Right ventricle myocardium superior (tissue), 1 donor: ENCODE measurements around the gene SPN. TPM values are rescaled to one million over a fixed set of nuclear protein-coding genes. Genes with fewer than 3 reads are reported as not detected.

ENCODE experiments used
- ATAC-seq: fragments of 200-7000 bp; cut with Tn5 transposase; one replicate; pipeline ENCODE4 v1.9.1; 2020; ENCODE audit warnings: mild to moderate bottlenecking; ENCODE audit not compliant: poor library complexity
- DNase-seq: peaks from one replicate; pipeline ENCODE4 v3.0.0-alpha.2; 2020
- intact Hi-C: fragments of 100-400 bp; cut with DNase I; formaldehyde crosslinking; loops from one replicate; pipeline ENCODE4 v1.11.2; 2022
- total RNA-seq: library from RNA; stranded (reverse); fragmentation: NEBNext Ultra II Directional; extraction: Animal tissue kit (Norgen Biotek cat#: 25700); gene quantifications from one replicate; pipeline ENCODE4 v1.2.1, GENCODE V29; 2021
- donor health status: DM: no; HTN: yes; CAD: no; lungs with severe emphysema.

The SPN gene
- total RNA-seq, 1 donor from 2014 or later = 0.91 TPM

DNA sequence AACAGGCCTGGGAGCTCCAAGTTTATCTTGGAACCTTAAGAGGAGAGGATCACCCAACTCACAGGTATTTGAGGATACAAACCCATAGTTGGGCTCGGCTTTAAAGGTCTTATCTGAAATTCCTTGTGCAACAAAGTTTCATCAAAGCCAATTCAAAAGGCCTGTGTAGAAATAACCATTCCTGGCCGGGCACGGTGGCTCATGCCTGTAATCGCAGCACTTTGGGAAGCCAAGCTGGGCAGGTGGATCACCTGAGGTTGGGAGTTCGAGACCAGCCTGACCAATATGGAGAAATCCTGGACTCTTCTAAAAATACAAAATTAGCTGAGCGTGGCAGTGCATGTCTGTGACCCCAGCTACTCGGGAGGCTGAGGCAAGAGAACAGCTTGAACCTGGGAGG, 54.1 kb downstream of the SPN start:
- DNase-seq (no peak), ATAC-seq (no peak)
- intact Hi-C loops = no loop called here

DNA sequence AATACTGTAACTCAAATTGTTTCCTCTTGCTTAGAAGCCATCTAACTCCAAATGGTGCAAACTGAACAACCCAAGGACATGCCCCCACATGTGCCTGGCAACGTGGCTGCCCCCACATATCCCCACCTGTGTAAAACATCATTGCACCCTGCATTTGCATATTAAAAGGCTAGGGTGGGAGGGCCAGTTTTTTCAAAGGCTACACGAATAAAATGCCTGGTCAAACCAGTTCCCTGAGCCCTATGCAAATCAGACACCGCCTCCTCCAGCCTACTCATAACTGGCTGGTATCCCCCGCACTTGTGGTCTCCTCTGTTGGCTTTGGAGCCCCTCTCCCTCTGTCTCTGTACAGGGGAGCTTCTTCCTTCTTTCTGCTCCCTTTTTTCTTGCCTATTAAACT, 56.0 kb downstream of the SPN start:
- intact Hi-C loops = no loop called here
- ATAC-seq = no peak
- DNase-seq = no peak

Other genes with a start within 250 kb of the SPN start
- 0.97 TPM for gene BOLA2, start 208.9 kb upstream of the SPN start, total RNA-seq
- 9.3 TPM for gene SLX1B, start 208.7 kb upstream of the SPN start, total RNA-seq
- gene SULT1A4, start 203.3 kb upstream of the SPN start, total RNA-seq = 9.5 TPM
- gene NPIPB12, start 156.8 kb upstream of the SPN start, total RNA-seq = 14.1 TPM
- gene QPRT, start 15.9 kb downstream of the SPN start, total RNA-seq = 31.8 TPM
- gene C16orf54, start 82.7 kb downstream of the SPN start, total RNA-seq = 0.65 TPM
- gene ZG16, start 115.0 kb downstream of the SPN start, total RNA-seq = not detected
- 59.8 TPM for gene KIF22, start 127.5 kb downstream of the SPN start, total RNA-seq
- 74.0 TPM for gene MAZ, start 143.3 kb downstream of the SPN start, total RNA-seq
- gene PRRT2, start 148.9 kb downstream of the SPN start, total RNA-seq = 3.3 TPM
- gene PAGR1, start 152.9 kb downstream of the SPN start, total RNA-seq = 14.7 TPM
- 45.5 TPM for gene MVP, start 157.2 kb downstream of the SPN start, total RNA-seq
- gene CDIPT, start 200.0 kb downstream of the SPN start, total RNA-seq = 63.0 TPM
- 0.70 TPM for gene SEZ6L2, start 236.3 kb downstream of the SPN start, total RNA-seq
- not detected for gene ASPHD1, start 237.2 kb downstream of the SPN start, total RNA-seq